22Rv1 (cell line): ENCODE results near the gene CHD9.

Experiments used
- CTCF ChIP-seq: fragments of 450-650 bp; IDR thresholded peaks from 2 replicates; pipeline ENCODE4 v1.5.1; 2017; ENCODE audit warnings: mild to moderate bottlenecking
- ZFX ChIP-seq: fragments of 450-650 bp; IDR thresholded peaks from 2 replicates; pipeline ENCODE4 v1.6.1; 2017; ENCODE audit warnings: antibody characterized with exemption, borderline replicate concordance

DNA sequence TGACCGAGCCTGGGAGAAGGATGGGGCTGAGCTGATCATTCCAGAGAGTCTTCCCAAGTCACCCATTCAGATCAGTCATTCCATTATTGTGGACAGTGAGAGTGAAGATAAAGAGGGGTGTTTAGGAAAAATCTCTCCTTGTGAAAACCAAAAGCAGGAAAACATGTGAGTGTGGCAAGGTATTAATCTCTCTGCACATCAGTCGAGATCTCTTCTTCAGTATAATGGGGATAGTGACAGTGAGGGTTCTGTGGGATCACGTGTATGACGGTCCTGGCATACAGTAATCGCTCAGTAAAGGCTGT lies 35.4 kb downstream of the CHD9 start:
- TF ChIP-seq CTCF = no peak
- no peak for TF ChIP-seq ZFX
